HG02840 (cell line): ENCODE measurements around the gene TRIM2.

Experiments used
- ATAC-seq: cut with Tn5 transposase; IDR thresholded peaks from one replicate; pipeline ENCODE4 v1.9.1; 2021; ENCODE audit warnings: mild to moderate bottlenecking, moderate library complexity, moderate number of reproducible peaks; ENCODE audit not compliant: unreplicated experiment, low FRiP score

Gene TRIM2

GRCh38 chr4:153318696-153319320 lies 114.6 kb downstream of the TRIM2 start:
- no peak for ATAC-seq

GRCh38 chr4:153322791-153323190 lies 118.5 kb downstream of the TRIM2 start:
- no peak for ATAC-seq

- no peak for ATAC-seq
Measured at GRCh38 chr4:153324046-153324445, 119.8 kb downstream of the TRIM2 start.

- no peak for ATAC-seq
Measured at GRCh38 chr4:153325558-153325957, 121.3 kb downstream of the TRIM2 start.

- no peak for ATAC-seq
Measured at GRCh38 chr4:153326513-153326912, 122.3 kb downstream of the TRIM2 start.

- ATAC-seq, result no peak
Measured at GRCh38 chr4:153327247-153327646, 123.0 kb downstream of the TRIM2 start.

- no peak for ATAC-seq
Measured at GRCh38 chr4:153332936-153333335, 128.7 kb downstream of the TRIM2 start.

GRCh38 chr4:153333874-153334273 lies 129.6 kb downstream of the TRIM2 start:
- no peak for ATAC-seq

GRCh38 chr4:153335665-153336064 lies 131.4 kb downstream of the TRIM2 start:
- ATAC-seq, result no peak

- no peak for ATAC-seq
Measured at GRCh38 chr4:153337686-153338085, 133.4 kb downstream of the TRIM2 start.

- ATAC-seq, result no peak
Measured at GRCh38 chr4:153341575-153342090, 137.4 kb downstream of the TRIM2 start.

GRCh38 chr4:153342751-153343552 lies 138.7 kb downstream of the TRIM2 start:
- no peak for ATAC-seq

GRCh38 chr4:153344131-153345011 lies 140.1 kb downstream of the TRIM2 start, which contains the start of gene MND1:
Gene MND1 (plus strand): TSS chr4:153344688. CDS start chr4:153344738, 50 bp downstream.
- ATAC-seq, result peak; percentile 74

- peak; percentile 33 for ATAC-seq
Measured at GRCh38 chr4:153345012-153345981, 141.1 kb downstream of the TRIM2 start.

GRCh38 chr4:153346031-153346430 lies 141.8 kb downstream of the TRIM2 start:
- no peak for ATAC-seq

GRCh38 chr4:153346563-153346962 lies 142.3 kb downstream of the TRIM2 start:
- no peak for ATAC-seq

GRCh38 chr4:153347117-153347516 lies 142.9 kb downstream of the TRIM2 start:
- ATAC-seq, result no peak

- no peak for ATAC-seq
Measured at GRCh38 chr4:153348006-153348405, 143.8 kb downstream of the TRIM2 start.

- no peak for ATAC-seq
Measured at GRCh38 chr4:153349206-153349805, 145.1 kb downstream of the TRIM2 start.
